WTC11 (cell line): ENCODE results near the gene ADAMTS15.

Experiments used
- ATF2 ChIP-seq: sonication (generic); formaldehyde crosslinking; IDR thresholded peaks from 2 replicates; pipeline ENCODE4 v1.8.1; 2022; ENCODE audit warnings: low read depth, missing genetic modification reagents, borderline replicate concordance
- GTF2I ChIP-seq: fragments of 250-450 bp; sonication (Bioruptor Pico); conservative IDR thresholded peaks from 2 replicates; pipeline ENCODE4 v1.4.0; 2021; ENCODE audit warnings: mild to moderate bottlenecking
- PREB ChIP-seq: sonication (generic); formaldehyde crosslinking; IDR thresholded peaks from 2 replicates; pipeline ENCODE4 v1.8.1; 2022; ENCODE audit warnings: mild to moderate bottlenecking, missing genetic modification reagents, moderate library complexity, borderline replicate concordance
- TCF7 ChIP-seq: sonication (generic); formaldehyde crosslinking; IDR thresholded peaks from 2 replicates; pipeline ENCODE4 v1.8.0; 2022; ENCODE audit warnings: mild to moderate bottlenecking, low read depth, missing genetic modification reagents, moderate library complexity
- USF2 ChIP-seq: sonication (generic); formaldehyde crosslinking; IDR thresholded peaks from 2 replicates; pipeline ENCODE4 v1.8.1; 2023; ENCODE audit warnings: mild to moderate bottlenecking, missing genetic modification reagents, moderate library complexity
- ZBTB21 ChIP-seq: sonication (generic); formaldehyde crosslinking; IDR thresholded peaks from 2 replicates; pipeline ENCODE4 v1.8.1; 2023; ENCODE audit warnings: mild to moderate bottlenecking, missing genetic modification reagents, borderline replicate concordance
- TF ChIP-seq, protein P1 (sequence below): fragments of 200-600 bp; IDR thresholded peaks from 2 replicates; pipeline ENCODE4 v1.8.0; 2022; ENCODE audit warnings: antibody characterized with exemption

- TF ChIP-seq, protein P1, sequence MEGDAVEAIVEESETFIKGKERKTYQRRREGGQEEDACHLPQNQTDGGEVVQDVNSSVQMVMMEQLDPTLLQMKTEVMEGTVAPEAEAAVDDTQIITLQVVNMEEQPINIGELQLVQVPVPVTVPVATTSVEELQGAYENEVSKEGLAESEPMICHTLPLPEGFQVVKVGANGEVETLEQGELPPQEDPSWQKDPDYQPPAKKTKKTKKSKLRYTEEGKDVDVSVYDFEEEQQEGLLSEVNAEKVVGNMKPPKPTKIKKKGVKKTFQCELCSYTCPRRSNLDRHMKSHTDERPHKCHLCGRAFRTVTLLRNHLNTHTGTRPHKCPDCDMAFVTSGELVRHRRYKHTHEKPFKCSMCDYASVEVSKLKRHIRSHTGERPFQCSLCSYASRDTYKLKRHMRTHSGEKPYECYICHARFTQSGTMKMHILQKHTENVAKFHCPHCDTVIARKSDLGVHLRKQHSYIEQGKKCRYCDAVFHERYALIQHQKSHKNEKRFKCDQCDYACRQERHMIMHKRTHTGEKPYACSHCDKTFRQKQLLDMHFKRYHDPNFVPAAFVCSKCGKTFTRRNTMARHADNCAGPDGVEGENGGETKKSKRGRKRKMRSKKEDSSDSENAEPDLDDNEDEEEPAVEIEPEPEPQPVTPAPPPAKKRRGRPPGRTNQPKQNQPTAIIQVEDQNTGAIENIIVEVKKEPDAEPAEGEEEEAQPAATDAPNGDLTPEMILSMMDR, result no peak
- no peak for TF ChIP-seq ZBTB21
- TF ChIP-seq USF2 (CRISPR knock-in tag), result no peak
- TF ChIP-seq TCF7, result no peak
- no peak for TF ChIP-seq GTF2I (CRISPR knock-in tag)
- no peak for TF ChIP-seq PREB
- TF ChIP-seq ATF2 (CRISPR knock-in tag), result no peak
Observed at GRCh38 chr11:130513132-130513531, 64.7 kb downstream of the ADAMTS15 start.
